Endodermal cell (in vitro differentiated cells): ENCODE results near the gene CD80. TPM values are rescaled to one million over a fixed set of nuclear protein-coding genes. Genes with fewer than 3 reads are reported as not detected.

Experiments used
- DNase-seq: peaks from one replicate; pipeline ENCODE4 v3.0.0-alpha.2; 2017
- H3K27ac ChIP-seq: 2 replicates; pipeline ENCODE4 v1.5.1; 2013; ENCODE audit warnings: mild to moderate bottlenecking, low read depth, low read length, moderate library complexity
- H3K27me3 ChIP-seq: 2 replicates; pipeline ENCODE4 v1.6.1; 2013; ENCODE audit warnings: mild to moderate bottlenecking, low read length, moderate library complexity; ENCODE audit not compliant: insufficient read depth, control insufficient read depth, poor library complexity, severe bottlenecking
- H3K36me3 ChIP-seq: 2 replicates; pipeline ENCODE4 v1.7.0; 2013; ENCODE audit warnings: mild to moderate bottlenecking, low read length, moderate library complexity; ENCODE audit not compliant: control insufficient read depth, insufficient read depth
- H3K4me1 ChIP-seq: one replicate; pipeline ENCODE4 v1.7.0; 2013; ENCODE audit warnings: low read length; ENCODE audit not compliant: control insufficient read depth, insufficient read depth
- H3K4me3 ChIP-seq: 2 replicates; pipeline ENCODE4 v1.5.1; 2013; ENCODE audit warnings: mild to moderate bottlenecking, low read length, moderate library complexity
- H3K9ac ChIP-seq: 2 replicates; pipeline ENCODE4 v1.6.1; 2013; ENCODE audit warnings: mild to moderate bottlenecking, low read length, moderate library complexity; ENCODE audit not compliant: poor library complexity, severe bottlenecking; ENCODE audit errors: extremely low read depth
- H3K9me3 ChIP-seq: 2 replicates; pipeline ENCODE4 v1.6.1; 2013; ENCODE audit warnings: mild to moderate bottlenecking, low read length, moderate library complexity; ENCODE audit not compliant: control insufficient read depth
- H3K27ac Mint-ChIP-seq: 2 replicates; pipeline ENCODE4 v1.8.0; 2020; ENCODE audit warnings: mixed read lengths
- H3K27me3 Mint-ChIP-seq: 2 replicates; pipeline ENCODE4 v1.8.0; 2021; ENCODE audit warnings: mild to moderate bottlenecking, mixed read lengths; ENCODE audit not compliant: insufficient read depth
- H3K36me3 Mint-ChIP-seq: 2 replicates; pipeline ENCODE4 v1.8.0; 2020; ENCODE audit warnings: low read depth, mixed read lengths
- H3K4me1 Mint-ChIP-seq: 2 replicates; pipeline ENCODE4 v1.8.0; 2020; ENCODE audit warnings: mixed read lengths
- H3K4me3 Mint-ChIP-seq: 2 replicates; pipeline ENCODE4 v1.8.0; 2020; ENCODE audit warnings: mild to moderate bottlenecking, moderate library complexity, mixed read lengths
- H3K9me3 Mint-ChIP-seq: 2 replicates; pipeline ENCODE4 v1.8.0; 2020; ENCODE audit warnings: mild to moderate bottlenecking, mixed read lengths
- WGBS, 2 experiments: methylation state at CpG; one replicate each; pipeline versions ENCODE4 v1.1.5 to v1.1.7; 2013; ENCODE audit warnings: missing lambda C conversion rate in 2 of 2, mixed read lengths in 1 of 2; ENCODE audit not compliant: insufficient coverage in 1 of 2, insufficient read length in 1 of 2; 5-methylcytosine and 5-hydroxymethylcytosine counted together
- total RNA-seq, 2 donors: library from RNA; stranded (reverse); fragmentation: NEBNext Ultra II Directional in 1 of 2; extraction: Animal tissue kit (Norgen Biotek cat#: 25700) in 1 of 2; gene quantifications; 2 replicates in 1 of 2; 3 replicates in 1 of 2; pipeline ENCODE4 v1.2.1, GENCODE V29; 2021
- TF ChIP-seq, protein P1 (sequence below): fragments of 200-600 bp; sonication (generic); conservative IDR thresholded peaks from 2 replicates; pipeline ENCODE4 v1.5.0; 2021; ENCODE audit warnings: antibody characterized with exemption, mild to moderate bottlenecking

CD80 gene
- total RNA-seq, 2 donors from 2014 or later: 2.2 to 2.5 TPM

DNA sequence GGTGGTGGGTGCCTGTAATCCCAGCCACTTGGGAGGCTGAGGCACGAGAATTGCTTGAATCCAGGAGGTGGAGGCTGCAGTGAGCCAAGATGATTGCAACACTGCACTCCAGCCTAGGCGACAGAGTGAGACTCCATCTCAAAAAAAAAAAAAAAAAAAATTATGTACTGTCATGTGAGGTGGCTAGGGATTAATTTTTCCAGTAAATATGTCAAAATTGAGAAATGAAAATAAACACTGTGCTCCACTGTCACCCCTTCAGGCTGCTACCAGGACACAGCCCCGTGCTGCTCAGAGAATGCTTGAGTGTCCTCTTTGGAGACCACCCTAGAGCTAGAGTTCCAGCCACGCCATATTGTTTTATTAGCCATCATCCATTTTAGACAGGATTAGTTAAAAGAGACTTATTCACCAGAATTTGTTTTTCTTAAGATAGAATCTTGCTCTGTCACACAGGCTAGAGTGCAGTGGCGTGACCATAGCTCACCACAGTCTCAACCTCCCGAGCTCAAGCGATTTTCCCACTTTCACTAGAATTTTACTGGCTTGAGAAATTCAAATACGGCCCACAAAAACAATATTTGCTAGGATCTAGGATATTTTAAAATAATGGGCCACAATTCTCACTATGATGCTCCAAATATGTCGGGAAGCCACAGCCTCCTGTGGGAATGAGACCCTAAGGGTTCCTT lies 642 bp downstream of the CD80 start:
- H3K36me3 ChIP-seq: no peaks in the 10 kb centered on the region
- WGBS, 2 experiments: 91 to 94% methylated on average over 7 to 9 of the region's 9 CpGs
- H3K4me3 ChIP-seq: no peak overlapping the region
- Mint-ChIP-seq H3K9me3 (peaks cover 3% of the 10 kb centered on the region), H3K27me3 (no peaks in the 10 kb centered on the region), H3K4me1 (peaks cover 6% of the 10 kb centered on the region), H3K27ac (no peak overlapping the region), H3K36me3 (peaks cover 4% of the 10 kb centered on the region), H3K4me3 (no peak overlapping the region)
- no peaks in the 10 kb centered on the region for H3K9me3 ChIP-seq
- no peak overlapping the region for H3K9ac ChIP-seq
- no peak overlapping the region for H3K27ac ChIP-seq
- TF ChIP-seq, protein P1, sequence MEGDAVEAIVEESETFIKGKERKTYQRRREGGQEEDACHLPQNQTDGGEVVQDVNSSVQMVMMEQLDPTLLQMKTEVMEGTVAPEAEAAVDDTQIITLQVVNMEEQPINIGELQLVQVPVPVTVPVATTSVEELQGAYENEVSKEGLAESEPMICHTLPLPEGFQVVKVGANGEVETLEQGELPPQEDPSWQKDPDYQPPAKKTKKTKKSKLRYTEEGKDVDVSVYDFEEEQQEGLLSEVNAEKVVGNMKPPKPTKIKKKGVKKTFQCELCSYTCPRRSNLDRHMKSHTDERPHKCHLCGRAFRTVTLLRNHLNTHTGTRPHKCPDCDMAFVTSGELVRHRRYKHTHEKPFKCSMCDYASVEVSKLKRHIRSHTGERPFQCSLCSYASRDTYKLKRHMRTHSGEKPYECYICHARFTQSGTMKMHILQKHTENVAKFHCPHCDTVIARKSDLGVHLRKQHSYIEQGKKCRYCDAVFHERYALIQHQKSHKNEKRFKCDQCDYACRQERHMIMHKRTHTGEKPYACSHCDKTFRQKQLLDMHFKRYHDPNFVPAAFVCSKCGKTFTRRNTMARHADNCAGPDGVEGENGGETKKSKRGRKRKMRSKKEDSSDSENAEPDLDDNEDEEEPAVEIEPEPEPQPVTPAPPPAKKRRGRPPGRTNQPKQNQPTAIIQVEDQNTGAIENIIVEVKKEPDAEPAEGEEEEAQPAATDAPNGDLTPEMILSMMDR: no peak
- H3K27me3 ChIP-seq: peaks cover 7% of the 10 kb centered on the region
- DNase-seq: no peak
- H3K4me1 ChIP-seq: no peaks in the 10 kb centered on the region

DNA sequence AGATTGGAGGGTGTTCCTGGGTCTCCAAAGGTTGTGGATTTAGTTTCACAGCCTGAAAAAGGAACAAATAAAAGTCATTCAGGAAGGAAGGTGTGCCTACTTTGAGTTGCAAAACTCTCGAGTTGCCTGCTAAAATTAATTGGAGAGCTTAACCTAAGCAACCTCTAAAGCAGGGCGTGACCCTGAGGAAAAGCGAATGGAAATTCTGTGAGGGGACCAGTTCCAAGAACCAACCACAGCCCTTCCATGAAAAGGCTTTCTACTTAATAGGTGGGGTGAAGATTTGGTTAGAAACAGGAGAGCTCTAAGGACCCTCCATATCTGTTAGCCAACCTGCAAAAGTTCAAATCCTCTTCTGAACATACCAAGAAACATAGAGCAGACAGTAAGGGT lies 1.5 kb downstream of the CD80 start:
- no peak for DNase-seq

DNA sequence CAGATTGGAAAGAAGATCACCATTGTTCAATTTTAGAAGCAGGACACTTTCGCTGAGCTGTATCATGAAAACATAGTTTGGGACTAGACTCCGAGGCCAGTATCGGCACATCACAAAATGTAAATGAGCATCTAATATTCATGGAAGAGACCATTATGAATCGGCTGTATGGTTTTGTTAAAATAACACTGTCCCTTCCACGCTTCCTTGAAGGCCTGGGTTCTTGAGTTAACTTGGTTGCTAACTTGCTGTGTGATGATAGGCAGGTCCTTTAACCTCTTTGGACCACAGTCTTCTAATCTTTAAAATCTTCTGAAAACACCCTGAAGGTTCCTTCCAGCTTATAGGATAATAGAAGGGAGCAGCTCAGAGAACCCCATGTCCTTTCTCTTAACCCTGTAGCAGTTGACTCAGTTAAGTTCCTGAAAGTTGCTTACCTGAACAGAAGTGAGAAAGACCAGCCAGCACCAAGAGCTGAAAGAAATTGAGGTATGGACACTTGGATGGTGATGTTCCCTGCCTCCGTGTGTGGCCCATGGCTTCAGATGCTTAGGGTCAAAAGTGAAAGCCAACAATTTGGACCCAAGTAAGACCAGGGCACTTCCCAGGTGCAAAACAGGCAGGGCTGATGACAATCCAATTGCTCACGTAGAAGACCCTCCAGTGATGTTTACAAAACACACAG lies 2.1 kb downstream of the CD80 start:
- WGBS, 2 experiments: 89 to 93% methylated on average over 5 to 7 of the region's 7 CpGs
- Histone ChIP-seq H3K9ac (no peak overlapping the region), H3K36me3 (no peaks in the 10 kb centered on the region), H3K4me3 (no peak overlapping the region), H3K27me3 (peaks cover 7% of the 10 kb centered on the region), H3K4me1 (no peaks in the 10 kb centered on the region), H3K9me3 (no peaks in the 10 kb centered on the region), H3K27ac (no peak overlapping the region)
- no peaks in the 10 kb centered on the region for H3K9me3 Mint-ChIP-seq
- H3K27ac Mint-ChIP-seq: no peak overlapping the region
- no peak for DNase-seq
- no peak overlapping the region for H3K4me3 Mint-ChIP-seq
- H3K27me3 Mint-ChIP-seq: no peaks in the 10 kb centered on the region
- peaks cover 4% of the 10 kb centered on the region for H3K36me3 Mint-ChIP-seq
- H3K4me1 Mint-ChIP-seq: peaks cover 6% of the 10 kb centered on the region
- TF ChIP-seq, protein P1: no peak

More for the DNA sequence above, 1.5 kb downstream of the CD80 start:
- no peaks in the 10 kb centered on the region for H3K27me3 Mint-ChIP-seq
- Histone ChIP-seq H3K4me3 (no peak overlapping the region), H3K27ac (no peak overlapping the region), H3K36me3 (no peaks in the 10 kb centered on the region), H3K9ac (no peak overlapping the region), H3K27me3 (peaks cover 7% of the 10 kb centered on the region), H3K4me1 (no peaks in the 10 kb centered on the region), H3K9me3 (no peaks in the 10 kb centered on the region)
- no peaks in the 10 kb centered on the region for H3K9me3 Mint-ChIP-seq
- H3K27ac Mint-ChIP-seq: no peak overlapping the region
- 94 to 96% methylated on average over 3 of the region's 3 CpGs for WGBS, 2 experiments
- H3K4me1 Mint-ChIP-seq: peaks cover 6% of the 10 kb centered on the region
- TF ChIP-seq, protein P1: no peak
- no peak overlapping the region for H3K4me3 Mint-ChIP-seq
- H3K36me3 Mint-ChIP-seq: peaks cover 4% of the 10 kb centered on the region
